ENCODE results near the gene ZNF562. TPM values are rescaled to one million over a fixed set of nuclear protein-coding genes. Genes with fewer than 3 reads are reported as not detected.

The ZNF562 gene
- total and polyA plus RNA-seq, 2 of the 4 experiments (the other 2 are of a cell fraction), result 5.2 to 43.7 TPM

DNA sequence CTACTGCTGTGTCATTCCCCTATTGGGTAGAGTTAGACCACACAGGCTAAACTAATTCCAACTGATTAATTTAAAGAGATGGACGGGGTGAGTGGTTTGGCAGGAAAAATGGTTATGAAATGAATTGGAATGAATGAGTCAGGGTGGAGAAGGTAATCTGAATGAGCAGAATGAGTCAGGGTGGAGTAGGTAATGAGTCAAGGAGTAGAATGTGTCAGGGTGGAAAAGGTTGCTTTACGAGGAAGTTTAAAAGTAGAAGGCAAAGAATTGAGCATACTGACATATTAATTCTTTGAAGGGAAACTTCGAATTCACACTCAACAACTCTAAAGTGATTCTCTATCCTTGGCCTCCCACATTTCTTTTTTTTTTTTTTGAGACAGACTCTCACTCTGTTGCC lies 77.9 kb downstream of the ZNF562 start:
- Histone ChIP-seq H3K14ac (replicated peaks; ENCODE audit: low read depth, low read length) (no peak overlapping the region), H4K8ac (ENCODE audit: low read depth in 2 of 2, low read length in 2 of 2) (no peak overlapping the region), H2BK5ac (ENCODE audit: low read depth, low read length, poor library complexity, severe bottlenecking) (peak overlapping the region; percentile 49), H3K4me3 (ENCODE audit: insufficient read depth, low read depth, low read length) (no peak overlapping the region), H3K4me2 (ENCODE audit: low read depth, low read length) (no peak overlapping the region), H3K4ac (ENCODE audit: low read depth, low read length) (no peak overlapping the region), H3K56ac (ENCODE audit: extremely low read depth, insufficient read depth, low read length) (no peak overlapping the region), H4K20me1 (ENCODE audit: insufficient read depth, low read length) (no peaks in the 10 kb centered on the region), H3K79me1 (ENCODE audit: low read depth in 1 of 2, low read length in 2 of 2) (no peaks in the 10 kb centered on the region), H2AK9ac (replicated peaks; ENCODE audit: low read depth, low read length, poor library complexity) (no peak overlapping the region), H3K9ac (ENCODE audit: low read depth, low read length) (no peak overlapping the region), H3K18ac (ENCODE audit: low read depth, low read length) (no peak overlapping the region), H3K4me1 (ENCODE audit: control insufficient read depth, insufficient read depth, low read length) (peaks cover 4% of the 10 kb centered on the region; the same call in 1 of the 2 replicates), H2BK15ac (ENCODE audit: low read depth, low read length) (no peak overlapping the region), H4K91ac (ENCODE audit: insufficient read depth, low read depth, low read length) (no peak overlapping the region), H2BK20ac (ENCODE audit: low read depth, low read length) (no peak overlapping the region), H3K27me3 (ENCODE audit: control insufficient read depth, insufficient read depth, low read length) (no peaks in the 10 kb centered on the region), H3K9me1 (ENCODE audit: insufficient read depth, low read length) (no peaks in the 10 kb centered on the region), H3K36me3 (ENCODE audit: control insufficient read depth, insufficient read depth, low read length) (no peaks in the 10 kb centered on the region), H2BK120ac (ENCODE audit: low read depth, low read length) (no peak overlapping the region), H3K23ac (ENCODE audit: low read depth, low read length) (no peak overlapping the region), H3K27ac (ENCODE audit: insufficient read depth, low read length) (no peak overlapping the region; the same call in 1 of the 2 replicates), H2AK5ac (ENCODE audit: low read depth, low read length) (no peak overlapping the region), H4K5ac (ENCODE audit: low read depth, low read length) (no peak overlapping the region), H2AFZ (replicated peaks; ENCODE audit: low read length, poor library complexity) (no peak overlapping the region), H3K9me3 (ENCODE audit: control insufficient read depth, insufficient read depth, low read length) (peaks cover 6% of the 10 kb centered on the region)
- no TSS peak for BruUV-seq (replicated peaks)
- dilution Hi-C loops (cut with HindIII; ENCODE audit: low sequenced_read_pairs, unreplicated experiment) (no loop called here), intact Hi-C loops (cut with micrococcal nuclease) (no loop called here), in situ Hi-C loops (cut with MboI; ENCODE audit: low sequenced_read_pairs) (no loop called here)
- ATAC-seq (ENCODE audit: low read depth), result peak; percentile 84
- DNase-seq, result peak; percentile 92
- ChIA-PET POLR2A (ENCODE audit: unreplicated experiment) (no interaction called here), CTCF (no interaction called here)
- no CpG with 5 or more reads among the region's 3 CpGs for WGBS, 2 experiments (ENCODE audit: extremely low coverage in 2 of 2, insufficient read length in 1 of 2)
- TF ChIP-seq BHLHE40 (IDR thresholded peaks at IDR 0.05; ENCODE audit: low read depth, low read length), result no peak
- TF ChIP-seq MXI1 (IDR thresholded peaks at IDR 0.05; ENCODE audit: borderline replicate concordance, low read depth, low read length), result no peak
- TF ChIP-seq, protein P1, sequence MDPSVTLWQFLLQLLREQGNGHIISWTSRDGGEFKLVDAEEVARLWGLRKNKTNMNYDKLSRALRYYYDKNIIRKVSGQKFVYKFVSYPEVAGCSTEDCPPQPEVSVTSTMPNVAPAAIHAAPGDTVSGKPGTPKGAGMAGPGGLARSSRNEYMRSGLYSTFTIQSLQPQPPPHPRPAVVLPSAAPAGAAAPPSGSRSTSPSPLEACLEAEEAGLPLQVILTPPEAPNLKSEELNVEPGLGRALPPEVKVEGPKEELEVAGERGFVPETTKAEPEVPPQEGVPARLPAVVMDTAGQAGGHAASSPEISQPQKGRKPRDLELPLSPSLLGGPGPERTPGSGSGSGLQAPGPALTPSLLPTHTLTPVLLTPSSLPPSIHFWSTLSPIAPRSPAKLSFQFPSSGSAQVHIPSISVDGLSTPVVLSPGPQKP (IDR thresholded peaks at IDR 0.05; ENCODE audit: borderline replicate concordance, low read depth, low read length), result no peak
- TF ChIP-seq, protein P2, sequence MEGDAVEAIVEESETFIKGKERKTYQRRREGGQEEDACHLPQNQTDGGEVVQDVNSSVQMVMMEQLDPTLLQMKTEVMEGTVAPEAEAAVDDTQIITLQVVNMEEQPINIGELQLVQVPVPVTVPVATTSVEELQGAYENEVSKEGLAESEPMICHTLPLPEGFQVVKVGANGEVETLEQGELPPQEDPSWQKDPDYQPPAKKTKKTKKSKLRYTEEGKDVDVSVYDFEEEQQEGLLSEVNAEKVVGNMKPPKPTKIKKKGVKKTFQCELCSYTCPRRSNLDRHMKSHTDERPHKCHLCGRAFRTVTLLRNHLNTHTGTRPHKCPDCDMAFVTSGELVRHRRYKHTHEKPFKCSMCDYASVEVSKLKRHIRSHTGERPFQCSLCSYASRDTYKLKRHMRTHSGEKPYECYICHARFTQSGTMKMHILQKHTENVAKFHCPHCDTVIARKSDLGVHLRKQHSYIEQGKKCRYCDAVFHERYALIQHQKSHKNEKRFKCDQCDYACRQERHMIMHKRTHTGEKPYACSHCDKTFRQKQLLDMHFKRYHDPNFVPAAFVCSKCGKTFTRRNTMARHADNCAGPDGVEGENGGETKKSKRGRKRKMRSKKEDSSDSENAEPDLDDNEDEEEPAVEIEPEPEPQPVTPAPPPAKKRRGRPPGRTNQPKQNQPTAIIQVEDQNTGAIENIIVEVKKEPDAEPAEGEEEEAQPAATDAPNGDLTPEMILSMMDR (conservative IDR thresholded peaks at IDR 0.05; ENCODE audit: low read depth, low read length), result no peak
- TF ChIP-seq RCOR1 (IDR thresholded peaks at IDR 0.05; ENCODE audit: insufficient replicate concordance, low read length), result no peak
- no peak for TF ChIP-seq MAZ (IDR thresholded peaks at IDR 0.05; ENCODE audit: borderline replicate concordance, low read depth, low read length)
- no peak for TF ChIP-seq POLR2A (IDR thresholded peaks at IDR 0.05; ENCODE audit: low read depth, low read length)
- no peak for TF ChIP-seq NFE2L2 (IDR thresholded peaks at IDR 0.05; ENCODE audit: low read depth, low read length)
- TF ChIP-seq SMC3 (IDR thresholded peaks at IDR 0.05; ENCODE audit: low read depth, low read length), result no peak
- TF ChIP-seq, protein P3, sequence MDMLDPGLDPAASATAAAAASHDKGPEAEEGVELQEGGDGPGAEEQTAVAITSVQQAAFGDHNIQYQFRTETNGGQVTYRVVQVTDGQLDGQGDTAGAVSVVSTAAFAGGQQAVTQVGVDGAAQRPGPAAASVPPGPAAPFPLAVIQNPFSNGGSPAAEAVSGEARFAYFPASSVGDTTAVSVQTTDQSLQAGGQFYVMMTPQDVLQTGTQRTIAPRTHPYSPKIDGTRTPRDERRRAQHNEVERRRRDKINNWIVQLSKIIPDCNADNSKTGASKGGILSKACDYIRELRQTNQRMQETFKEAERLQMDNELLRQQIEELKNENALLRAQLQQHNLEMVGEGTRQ (IDR thresholded peaks at IDR 0.05; ENCODE audit: low read depth, low read length), result no peak
- no peak for TF ChIP-seq RFX5 (IDR thresholded peaks at IDR 0.05; ENCODE audit: low read depth, low read length)
- TF ChIP-seq MAFK (IDR thresholded peaks at IDR 0.05; ENCODE audit: low read depth, low read length), result no peak
- TF ChIP-seq FOS (IDR thresholded peaks at IDR 0.05; ENCODE audit: low read depth, low read length), result peak; percentile 84
- TF ChIP-seq CEBPB (IDR thresholded peaks at IDR 0.05; ENCODE audit: low read depth, low read length), result peak; percentile 79
- TF ChIP-seq RAD21 (IDR thresholded peaks at IDR 0.05; ENCODE audit: low read length), result no peak
- TF ChIP-seq CHD1 (IDR thresholded peaks at IDR 0.05; ENCODE audit: low read depth, low read length), result no peak
